MCF 10A (cell line): Measurements from ENCODE around the gene TNFAIP1. TPM values are rescaled to one million over a fixed set of nuclear protein-coding genes. Genes with fewer than 3 reads are reported as not detected.
A peak's percentile ranks its signal among the peaks of the same experiment; 100 is the strongest.

Experiments
- BruUV-seq: library from RNA; stranded (reverse); fragments of 400-500 nt; replicated peaks from 2 replicates; lab custom pipeline; 2021; lab: Mats Ljungman, UMichigan
- CTCF ChIA-PET: fragments of 300-600 bp; sonication (Branson Sonifier 250); formaldehyde crosslinking; extraction: SDS; loops from one replicate; lab custom pipeline; 2021; ENCODE audit warnings: antibody characterized with exemption, inconsistent platforms; lab: Yijun Ruan, JAX
- POLR2A ChIA-PET: fragments of 300-600, 350-650 bp; sonication (Branson Sonifier 250); formaldehyde crosslinking; extraction: SDS; loops from one replicate; lab custom pipeline; 2020; ENCODE audit warnings: antibody characterized with exemption, inconsistent platforms; lab: Yijun Ruan, JAX
- DNase-seq: peaks from one replicate; pipeline ENCODE4 v3.0.0-alpha.2; 2018; ENCODE audit not compliant: unreplicated experiment
- H3K27ac Mint-ChIP-seq: one replicate; pipeline ENCODE4 v1.8.0; 2022; ENCODE audit warnings: mild to moderate bottlenecking, low read depth, mixed read lengths; ENCODE audit not compliant: unreplicated experiment
- H3K27me3 Mint-ChIP-seq: one replicate; pipeline ENCODE4 v1.8.0; 2022; ENCODE audit warnings: mixed read lengths; ENCODE audit not compliant: insufficient read depth, unreplicated experiment
- H3K36me3 Mint-ChIP-seq: one replicate; pipeline ENCODE4 v1.8.0; 2022; ENCODE audit warnings: mild to moderate bottlenecking, moderate library complexity, mixed read lengths; ENCODE audit not compliant: insufficient read depth, unreplicated experiment
- H3K4me1 Mint-ChIP-seq: one replicate; pipeline ENCODE4 v1.8.0; 2022; ENCODE audit warnings: mixed read lengths; ENCODE audit not compliant: insufficient read depth, unreplicated experiment
- H3K4me3 Mint-ChIP-seq: one replicate; pipeline ENCODE4 v1.8.0; 2022; ENCODE audit warnings: mild to moderate bottlenecking, moderate library complexity, mixed read lengths; ENCODE audit not compliant: unreplicated experiment
- H3K9me3 Mint-ChIP-seq: one replicate; pipeline ENCODE4 v1.8.0; 2022; ENCODE audit warnings: mixed read lengths; ENCODE audit not compliant: unreplicated experiment
- intact Hi-C: fragments of 100-400 bp; cut with micrococcal nuclease; formaldehyde crosslinking; loops from 2 replicates; pipeline ENCODE4 v1.14.1; 2022
- total RNA-seq: library from RNA; stranded (reverse); gene quantifications from 2 replicates; pipeline ENCODE4 v1.2.3, GENCODE V29; 2022
- TF ChIP-seq, protein P1 (sequence below): fragments of 200-600 bp; IDR thresholded peaks from one replicate; pipeline ENCODE4 v1.8.0; 2022; ENCODE audit warnings: antibody characterized with exemption, mild to moderate bottlenecking; ENCODE audit not compliant: unreplicated experiment

Gene TNFAIP1
- total RNA-seq, 1 experiment from 2014 or later, result 65.0 TPM

DNA sequence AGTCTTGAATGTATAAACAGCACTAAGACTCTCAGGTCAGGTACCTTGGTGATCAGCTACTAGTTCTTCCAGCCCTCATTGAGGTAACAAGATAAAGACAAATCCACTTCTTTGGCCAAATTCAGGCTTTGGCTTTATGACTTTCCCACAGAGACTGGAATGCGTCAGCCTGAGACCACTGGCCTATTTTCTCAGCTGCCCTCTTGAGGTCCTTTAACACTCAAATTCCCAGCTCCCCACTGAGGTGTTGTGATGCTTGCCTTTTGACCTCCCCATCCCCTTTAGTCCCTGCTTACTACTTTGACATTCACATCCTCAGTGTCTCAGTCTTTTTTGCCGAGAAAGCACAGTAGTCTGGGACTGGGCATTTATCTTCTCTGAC is 10.6 kb downstream of the TNFAIP1 start:
- TF ChIP-seq, protein P1, sequence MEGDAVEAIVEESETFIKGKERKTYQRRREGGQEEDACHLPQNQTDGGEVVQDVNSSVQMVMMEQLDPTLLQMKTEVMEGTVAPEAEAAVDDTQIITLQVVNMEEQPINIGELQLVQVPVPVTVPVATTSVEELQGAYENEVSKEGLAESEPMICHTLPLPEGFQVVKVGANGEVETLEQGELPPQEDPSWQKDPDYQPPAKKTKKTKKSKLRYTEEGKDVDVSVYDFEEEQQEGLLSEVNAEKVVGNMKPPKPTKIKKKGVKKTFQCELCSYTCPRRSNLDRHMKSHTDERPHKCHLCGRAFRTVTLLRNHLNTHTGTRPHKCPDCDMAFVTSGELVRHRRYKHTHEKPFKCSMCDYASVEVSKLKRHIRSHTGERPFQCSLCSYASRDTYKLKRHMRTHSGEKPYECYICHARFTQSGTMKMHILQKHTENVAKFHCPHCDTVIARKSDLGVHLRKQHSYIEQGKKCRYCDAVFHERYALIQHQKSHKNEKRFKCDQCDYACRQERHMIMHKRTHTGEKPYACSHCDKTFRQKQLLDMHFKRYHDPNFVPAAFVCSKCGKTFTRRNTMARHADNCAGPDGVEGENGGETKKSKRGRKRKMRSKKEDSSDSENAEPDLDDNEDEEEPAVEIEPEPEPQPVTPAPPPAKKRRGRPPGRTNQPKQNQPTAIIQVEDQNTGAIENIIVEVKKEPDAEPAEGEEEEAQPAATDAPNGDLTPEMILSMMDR, result no peak
- ChIA-PET POLR2A (interaction anchor here (0.9 to 5.8 kb wide), 12 partner anchors 8 to 146 kb away, joined by 3 to 85 read pairs (median 7); partner anchors contain the start of genes IFT20, POLDIP2, TMEM97 and TNFAIP1), CTCF (interaction anchor here (0.5 to 4.4 kb wide), 9 partner anchors 8 to 113 kb away, joined by 3 to 23 read pairs (median 4); partner anchors contain the start of genes IFT20, POLDIP2 and TNFAIP1)
- DNase-seq, result no peak
- intact Hi-C loops, result no loop called here
- no peaks in the 10 kb centered on the region for H3K27me3 Mint-ChIP-seq
- H3K9me3 Mint-ChIP-seq, result no peaks in the 10 kb centered on the region
- H3K4me1 Mint-ChIP-seq, result peaks cover 12% of the 10 kb centered on the region
- peaks cover 87% of the 10 kb centered on the region for H3K36me3 Mint-ChIP-seq
- no peak overlapping the region for H3K4me3 Mint-ChIP-seq
- BruUV-seq, result TSS peak; percentile 5
- peak overlapping the region; percentile 59 for H3K27ac Mint-ChIP-seq

DNA sequence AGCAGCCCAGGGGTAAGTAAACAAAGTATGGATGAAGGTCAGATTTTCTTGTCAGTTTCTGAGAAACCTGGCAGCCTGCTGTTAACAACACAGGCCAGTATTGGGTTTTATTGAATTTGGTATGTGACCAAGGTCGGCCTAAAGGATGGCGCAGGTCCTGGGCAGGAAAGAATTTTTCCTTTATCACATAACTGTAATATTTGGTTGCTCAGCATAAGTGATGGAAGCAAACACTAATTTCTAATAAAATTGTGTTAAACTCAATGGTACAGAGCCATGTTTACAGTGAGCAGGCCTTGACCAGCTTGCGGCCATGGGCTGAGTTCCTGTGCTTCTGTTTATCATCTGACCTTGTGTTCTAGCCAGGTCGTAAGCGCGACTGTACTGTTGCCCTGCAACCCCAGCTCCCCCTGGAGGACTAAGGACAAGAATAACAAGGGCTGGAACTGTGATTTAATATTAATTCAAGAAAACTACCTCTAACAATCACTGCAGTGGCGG is 11.2 kb downstream of the TNFAIP1 start:
- no peaks in the 10 kb centered on the region for H3K27me3 Mint-ChIP-seq
- no TSS peak for BruUV-seq
- H3K9me3 Mint-ChIP-seq, result no peaks in the 10 kb centered on the region
- intact Hi-C loops, result no loop called here
- H3K27ac Mint-ChIP-seq, result peak overlapping the region; percentile 59
- peaks cover 12% of the 10 kb centered on the region for H3K4me1 Mint-ChIP-seq
- ChIA-PET POLR2A (interaction anchor here (0.6 to 5.8 kb wide), 20 partner anchors 9 to 276 kb away, joined by 3 to 85 read pairs (median 4); partner anchors contain the start of genes IFT20, POLDIP2, TMEM97 and TNFAIP1), CTCF (interaction anchor here (0.6 to 4.4 kb wide), 15 partner anchors 8 to 146 kb away, joined by 3 to 23 read pairs (median 4); partner anchors contain the start of genes IFT20, POLDIP2 and TNFAIP1)
- H3K4me3 Mint-ChIP-seq, result no peak overlapping the region
- DNase-seq, result no peak
- TF ChIP-seq, protein P1, result no peak
- peaks cover 87% of the 10 kb centered on the region for H3K36me3 Mint-ChIP-seq

DNA sequence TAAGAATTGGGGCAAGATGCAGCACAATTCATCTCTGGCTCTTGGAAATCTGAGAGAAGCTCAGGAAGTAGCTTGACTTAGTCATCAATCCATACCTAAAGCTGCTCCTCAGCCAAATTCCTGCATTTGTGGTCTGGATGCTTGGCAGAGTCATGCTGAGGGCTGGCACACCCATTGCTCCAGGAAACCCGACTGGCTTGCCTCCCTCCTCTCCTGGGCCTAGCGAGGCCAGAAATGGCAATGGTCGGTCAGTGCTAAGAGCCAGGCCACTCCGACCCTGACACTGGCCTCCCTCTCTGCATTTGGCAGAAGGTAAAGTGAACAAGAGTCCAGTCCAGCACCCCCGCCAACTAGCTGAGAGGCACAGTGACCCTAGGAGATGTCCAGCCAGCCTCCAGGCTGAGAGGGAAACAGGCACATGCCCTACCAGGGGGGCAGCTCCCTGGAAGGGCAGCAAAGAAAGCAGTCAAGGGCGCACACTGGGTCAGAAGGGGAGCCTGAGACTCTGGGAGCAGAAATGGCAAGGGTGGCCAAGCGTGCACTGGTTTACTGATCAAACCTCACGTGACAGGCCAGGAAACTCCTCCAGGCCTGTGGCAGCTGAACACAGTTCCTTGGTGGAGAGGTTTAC is 11.8 kb downstream of the TNFAIP1 start:
- H3K36me3 Mint-ChIP-seq, result peaks cover 86% of the 10 kb centered on the region
- ChIA-PET POLR2A (interaction anchor here (0.7 to 5.8 kb wide), 21 partner anchors 9 to 148 kb away, joined by 3 to 85 read pairs (median 4); partner anchors contain the start of genes IFT20, POLDIP2, TMEM97 and TNFAIP1), CTCF (interaction anchor here (0.6 to 4.4 kb wide), 13 partner anchors 9 to 194 kb away, joined by 3 to 23 read pairs (median 4); partner anchors contain the start of gene POLDIP2)

More for the DNA sequence above, 11.8 kb downstream of the TNFAIP1 start:
- Mint-ChIP-seq H3K9me3 (no peaks in the 10 kb centered on the region), H3K4me1 (peaks cover 12% of the 10 kb centered on the region), H3K4me3 (no peak overlapping the region), H3K27ac (peak overlapping the region; percentile 54), H3K27me3 (no peaks in the 10 kb centered on the region)
- TSS peak; percentile 30 for BruUV-seq
- TF ChIP-seq, protein P1, result no peak
- peak; percentile 91 for DNase-seq
- intact Hi-C loops, result no loop called here
